Kidney capillary endothelial cell (primary cell): ENCODE measurements around the gene PRPF19.

Source experiments
- DNase-seq: peaks from one replicate; pipeline ENCODE4 v3.0.0-alpha.2; 2018; ENCODE audit warnings: low spot score

Gene PRPF19

DNA sequence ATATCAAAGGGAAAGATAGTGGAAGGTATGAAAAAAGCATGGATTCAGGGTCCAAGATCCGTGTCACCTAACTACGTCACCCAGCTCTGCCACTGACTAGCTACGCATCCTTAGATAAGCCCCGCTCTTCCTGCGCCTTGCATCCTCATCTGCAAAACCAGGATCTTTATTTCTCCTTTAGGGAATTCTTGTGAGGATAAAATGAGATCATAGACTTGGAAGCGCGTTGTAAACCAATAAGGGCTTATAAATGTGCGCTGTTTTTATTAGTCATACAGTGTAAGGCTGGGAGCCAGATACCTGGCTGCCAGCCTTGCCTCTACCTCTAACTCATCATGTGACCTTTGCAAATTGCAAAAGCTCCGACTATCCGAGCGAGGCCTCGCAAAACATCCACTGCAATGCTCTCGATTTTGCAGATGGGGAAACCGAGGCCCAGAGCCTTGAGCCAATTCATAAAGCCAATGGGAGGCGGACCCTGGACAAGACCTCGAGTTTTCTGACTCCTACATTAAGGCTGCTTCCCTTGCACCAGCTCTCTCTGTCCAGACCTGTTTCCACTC, 753 bp downstream of the PRPF19 start:
- peak; percentile 42 for DNase-seq

DNA sequence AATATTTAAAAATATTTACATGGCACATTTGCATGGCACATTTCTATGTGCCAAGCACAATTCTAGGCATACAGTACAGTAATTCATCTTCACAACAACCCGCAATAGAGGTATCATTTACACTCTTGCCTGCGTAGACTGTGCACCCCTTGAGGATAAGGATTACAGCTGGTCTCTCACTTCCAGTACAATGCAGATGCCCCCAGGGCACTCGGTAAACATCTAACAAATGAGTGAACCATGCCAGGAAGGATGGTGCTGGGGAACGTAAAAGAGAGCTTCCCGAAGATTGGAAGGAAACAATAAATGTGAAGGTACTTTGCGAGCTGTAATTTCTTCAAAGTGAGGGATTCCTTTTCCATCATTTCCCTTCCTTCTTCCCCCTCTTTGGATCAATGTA, 1.3 kb downstream of the PRPF19 start:
- no peak for DNase-seq

DNA sequence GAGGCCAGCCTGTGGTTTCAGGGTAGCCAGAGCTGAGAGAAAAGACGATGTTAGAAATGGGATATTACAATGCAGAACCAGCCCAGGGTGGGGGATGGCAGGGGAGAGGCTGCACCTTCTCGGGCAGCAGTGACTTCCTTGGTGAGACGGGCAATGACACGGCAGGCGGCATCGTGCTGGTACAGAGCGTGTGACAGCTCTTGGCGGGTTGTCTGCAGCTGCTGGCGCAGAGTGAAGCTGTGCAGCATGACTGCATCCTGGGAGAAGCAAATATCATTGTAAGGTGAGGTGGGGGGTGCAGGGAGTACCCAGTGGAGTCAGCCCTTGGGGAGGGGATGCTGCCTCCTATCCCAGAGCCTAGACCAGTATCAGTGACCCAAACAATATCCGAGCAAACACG, 3.8 kb downstream of the PRPF19 start:
- no peak for DNase-seq

DNA sequence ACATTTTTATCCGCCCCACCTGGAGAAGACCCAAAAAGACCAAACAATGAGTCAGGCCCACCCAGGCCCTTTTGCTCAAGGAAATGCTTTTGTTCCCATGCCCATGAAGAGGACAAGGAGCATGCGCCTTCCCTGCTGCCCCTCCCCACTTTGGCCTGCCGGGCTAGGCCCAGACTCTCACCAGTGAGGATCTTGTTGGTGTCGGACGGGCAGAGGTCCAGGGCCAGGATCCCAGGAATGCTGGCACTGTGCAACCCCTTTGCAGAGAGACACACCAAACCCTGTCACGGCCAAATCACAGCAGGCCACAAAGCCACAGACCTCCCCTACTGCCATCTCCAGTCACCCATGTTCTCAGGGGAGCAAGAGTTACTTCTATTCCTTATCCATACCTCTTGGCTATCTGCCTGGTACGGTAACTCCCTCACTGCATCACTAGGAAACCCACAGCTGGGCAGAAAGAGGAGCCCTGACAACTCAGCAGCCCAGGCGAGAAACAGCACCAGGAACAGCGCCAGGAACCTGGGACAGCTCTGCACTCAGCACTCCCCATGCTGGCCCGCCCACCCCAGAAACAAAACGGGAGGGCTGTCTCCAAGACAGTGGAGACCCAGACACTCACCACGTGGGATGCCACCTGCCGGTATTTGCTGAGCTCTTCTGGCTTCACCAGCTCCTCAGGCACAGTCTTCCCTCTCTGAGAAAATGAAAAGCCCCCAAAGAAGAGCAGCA, 5.5 kb downstream of the PRPF19 start:
- DNase-seq, result no peak

GRCh38 chr11:60899977-60900376, 6.4 kb downstream of the PRPF19 start:
- no peak for DNase-seq

GRCh38 chr11:60899046-60899936, 7.1 kb downstream of the PRPF19 start:
- DNase-seq, result peak; percentile 75

- DNase-seq, result no peak
Observed at GRCh38 chr11:60897496-60897895, 8.9 kb downstream of the PRPF19 start.

- DNase-seq, result no peak
Observed at GRCh38 chr11:60895687-60896086, 10.7 kb downstream of the PRPF19 start.

DNA sequence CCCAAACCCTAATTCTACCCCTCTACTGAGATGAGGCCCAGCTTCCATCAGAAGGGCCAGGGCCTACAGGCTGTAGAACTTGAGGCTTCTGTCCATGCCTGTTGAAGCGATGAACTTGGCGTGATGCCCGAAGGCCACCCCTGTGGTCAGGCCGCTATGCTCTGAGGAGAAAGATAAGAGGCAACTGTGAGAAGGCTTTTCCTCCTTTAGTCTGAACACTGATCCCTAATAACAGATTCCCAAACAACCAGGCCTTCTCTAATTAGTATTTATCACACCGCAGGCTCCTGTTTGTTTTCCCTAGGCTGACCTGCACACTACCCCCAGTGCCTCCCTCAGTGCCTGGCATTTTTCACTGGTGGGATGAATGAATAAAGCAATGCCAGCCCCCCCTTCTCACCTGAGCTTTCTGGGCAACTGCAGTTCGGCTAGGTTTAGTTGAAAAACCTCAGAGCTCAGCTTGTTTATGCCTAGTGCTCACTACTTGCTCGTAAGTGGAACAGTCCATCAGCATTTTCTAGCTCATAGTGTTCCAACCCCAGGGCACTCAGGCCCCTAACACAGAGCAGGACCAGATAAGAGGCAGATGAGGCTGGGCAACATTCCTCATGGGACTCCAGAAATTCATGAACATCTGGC, 15.2 kb downstream of the PRPF19 start:
- DNase-seq, result no peak

DNA sequence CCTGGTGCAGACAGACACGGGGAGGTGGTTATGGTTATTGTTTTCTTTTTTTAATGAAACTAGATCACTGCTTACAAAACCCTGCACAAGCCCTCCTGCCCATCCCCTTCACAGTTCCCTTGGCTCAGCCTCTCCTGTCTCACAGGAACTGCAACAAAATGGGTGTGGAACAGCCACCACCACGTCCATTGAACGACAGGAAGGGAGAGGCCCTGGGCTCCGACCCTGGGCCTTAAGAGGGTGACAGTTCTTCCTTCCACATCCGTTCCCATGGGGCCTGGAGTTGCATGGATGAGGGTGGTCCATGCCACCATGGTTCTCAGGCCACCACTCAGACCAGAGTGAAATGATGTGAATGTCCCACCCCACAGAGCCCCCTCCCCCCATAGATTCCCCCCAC, 15.7 kb downstream of the PRPF19 start:
- DNase-seq, result no peak

DNA sequence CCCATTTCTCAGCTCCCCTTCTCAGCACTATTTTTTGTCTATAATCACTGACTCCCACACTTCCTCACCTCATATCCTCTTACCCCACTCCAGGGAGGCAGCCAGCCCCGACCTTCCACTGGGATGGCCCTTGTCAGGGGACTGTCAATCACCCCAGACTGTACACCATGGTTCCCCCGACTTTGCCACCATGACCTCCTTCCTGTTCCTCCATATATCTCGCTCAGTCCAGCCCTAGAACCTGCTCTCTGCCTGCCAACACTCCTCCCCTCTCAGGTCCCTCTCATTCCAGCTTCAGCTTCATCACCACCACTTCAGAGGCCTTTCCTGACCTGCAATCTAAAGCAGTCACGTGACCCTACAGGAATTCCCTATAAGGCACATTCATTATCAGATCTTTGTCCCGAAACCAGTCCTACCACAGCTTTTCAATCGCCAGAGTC, 16.5 kb downstream of the PRPF19 start:
- no peak for DNase-seq

- peak; percentile 58 for DNase-seq
Observed at GRCh38 chr11:60887556-60887955, 18.8 kb downstream of the PRPF19 start.

DNA sequence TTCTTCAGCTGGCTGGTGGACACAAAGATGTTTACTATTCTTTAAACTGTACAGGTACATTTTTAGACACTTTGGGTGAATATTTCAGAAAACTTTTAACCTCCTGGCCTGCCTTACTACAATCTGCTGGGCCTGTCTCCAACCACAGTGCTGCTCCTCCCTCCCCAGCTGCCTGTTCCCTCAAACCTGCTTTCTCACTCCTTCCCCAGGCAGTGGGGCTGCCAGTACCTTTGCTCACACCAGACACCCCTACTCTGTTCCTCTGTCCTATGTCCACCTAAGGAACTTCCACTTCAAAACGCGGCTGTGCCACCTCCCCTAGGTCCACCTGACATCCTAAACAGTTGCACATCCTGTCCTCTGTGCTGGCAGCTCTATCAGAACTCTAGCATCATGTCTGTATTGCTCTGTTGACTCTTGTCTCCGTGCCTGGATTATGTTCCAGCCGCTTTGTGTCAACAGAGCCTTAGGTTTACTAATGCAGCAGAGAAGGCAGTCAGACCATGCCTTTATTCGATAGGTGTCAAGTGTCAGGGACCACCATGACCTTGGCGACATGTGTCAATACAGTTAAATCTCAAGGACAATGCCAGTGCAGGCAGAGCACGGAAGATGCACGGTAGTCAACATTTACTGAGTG, 25.6 kb downstream of the PRPF19 start:
- DNase-seq, result no peak

- DNase-seq, result no peak
Observed at GRCh38 chr11:60879971-60880588, 26.3 kb downstream of the PRPF19 start.

DNA sequence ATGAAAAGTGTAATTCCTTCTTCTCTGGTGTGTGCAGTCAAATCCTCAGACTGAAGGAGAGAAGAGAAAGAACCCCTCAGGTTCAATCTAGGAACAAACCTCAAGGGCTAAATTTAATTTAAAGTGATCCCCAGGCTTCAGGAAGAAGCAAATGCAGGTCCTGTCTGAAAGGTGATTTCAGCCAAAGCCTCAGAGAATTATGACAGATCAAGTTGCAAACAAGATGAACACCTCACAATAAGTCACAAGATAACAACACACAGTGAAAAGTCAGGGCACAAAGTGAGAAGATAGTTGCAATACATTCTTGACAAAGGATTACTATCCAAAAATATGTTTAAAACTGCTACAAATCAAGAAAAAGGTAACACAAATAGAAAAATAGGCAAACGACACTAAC, 27.3 kb downstream of the PRPF19 start:
- DNase-seq, result no peak

DNA sequence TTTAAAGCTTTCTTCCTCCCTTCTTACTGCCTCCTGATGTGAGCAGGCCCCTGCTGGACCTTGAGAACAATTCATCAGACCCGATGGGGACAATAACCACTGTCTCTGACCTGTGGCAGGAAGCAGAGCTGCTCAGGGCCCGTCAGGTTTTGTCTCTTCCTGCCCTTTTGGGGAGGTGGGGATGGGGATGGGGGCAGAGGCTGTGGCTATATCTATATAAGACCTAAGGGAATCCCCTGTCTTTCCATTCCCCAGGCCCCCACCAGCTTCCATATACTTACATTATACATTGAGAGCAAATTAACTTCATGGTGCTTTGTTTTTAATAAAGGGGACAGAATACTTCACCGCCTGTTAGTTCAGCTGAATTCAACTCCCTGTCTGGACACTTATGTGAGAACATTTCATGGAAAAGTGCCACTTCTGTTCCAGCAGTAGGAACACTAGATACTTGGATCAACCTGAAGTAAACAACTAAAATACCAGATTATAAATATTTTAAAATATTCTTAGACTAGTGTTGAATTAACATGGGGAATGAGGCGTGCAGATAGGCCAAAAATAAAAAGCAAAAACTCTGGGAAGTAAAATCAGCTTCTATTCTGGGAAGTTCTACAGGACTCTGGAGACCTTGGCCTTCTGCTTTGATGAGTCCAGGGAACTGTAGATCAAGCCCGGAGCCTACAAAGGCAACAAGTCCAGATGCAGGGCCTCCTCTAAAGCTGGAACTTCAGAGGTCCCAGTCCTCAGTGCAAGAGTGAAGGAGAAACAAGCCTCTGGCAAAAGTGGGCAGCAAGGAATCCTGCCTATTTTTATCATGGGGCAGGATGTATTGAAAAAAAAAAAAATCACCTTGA, 27.9 kb downstream of the PRPF19 start:
- DNase-seq, result no peak

- DNase-seq, result no peak
Observed at GRCh38 chr11:60876168-60876485, 30.3 kb downstream of the PRPF19 start.

GRCh38 chr11:60875366-60876167, 30.8 kb downstream of the PRPF19 start:
- no peak for DNase-seq

DNA sequence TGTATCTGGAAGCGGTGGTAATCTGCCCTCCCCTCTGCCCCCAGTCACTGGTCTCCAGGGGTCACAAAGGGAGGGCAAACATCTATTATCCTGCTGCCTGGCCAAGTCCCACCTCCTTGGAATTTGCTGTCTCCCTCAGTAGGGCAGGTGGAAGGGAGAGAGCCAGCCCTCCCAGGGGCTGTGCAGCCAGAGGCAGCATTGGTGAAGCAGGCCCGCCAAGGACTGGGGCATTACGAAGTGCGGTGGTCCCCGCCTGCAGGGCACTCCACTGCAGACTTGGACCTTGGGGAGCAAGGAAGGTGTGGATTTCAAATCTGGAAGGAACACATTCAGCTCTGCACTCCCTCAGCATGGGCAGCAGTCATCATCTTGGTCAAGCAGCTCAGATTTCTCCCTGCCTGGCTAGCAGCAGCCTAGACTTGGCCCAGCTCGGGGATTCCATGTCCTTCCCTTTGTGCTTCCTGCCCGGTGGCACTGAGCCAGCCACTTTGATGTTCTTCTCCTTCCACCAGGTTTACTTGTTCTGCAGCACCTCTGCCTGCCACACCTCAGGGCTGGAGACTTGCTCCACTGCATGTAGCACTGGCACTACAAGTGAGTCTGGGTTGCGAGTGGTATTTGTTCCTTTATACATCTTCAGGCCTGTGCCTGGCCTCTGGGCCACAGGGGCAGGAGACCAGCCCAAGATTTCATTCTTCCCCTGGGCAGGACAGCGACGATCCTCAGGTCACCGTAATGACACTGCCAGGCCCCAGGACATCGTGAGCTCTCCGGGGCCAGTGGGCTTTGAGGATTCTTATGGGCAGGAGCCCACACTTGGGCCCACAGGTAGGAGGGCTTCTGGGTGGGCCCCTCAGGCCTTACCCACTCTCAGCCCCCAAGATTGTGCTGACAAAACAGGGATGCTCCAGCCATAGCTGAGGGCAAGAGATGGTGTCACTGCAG, 31.7 kb downstream of the PRPF19 start:
- DNase-seq, result no peak
